ENCODE data around the gene FKBP1A. TPM values are rescaled to one million over a fixed set of nuclear protein-coding genes. Genes with fewer than 3 reads are reported as not detected.
A peak's percentile ranks its signal among the peaks of the same experiment; 100 is the strongest.

The FKBP1A gene
- total and polyA plus RNA-seq, 9 of the 15 experiments (the other 6 are each of a cell fraction or from before 2014, with no cell fraction given) = 48.8 to 502 (median 89.6) TPM

DNA sequence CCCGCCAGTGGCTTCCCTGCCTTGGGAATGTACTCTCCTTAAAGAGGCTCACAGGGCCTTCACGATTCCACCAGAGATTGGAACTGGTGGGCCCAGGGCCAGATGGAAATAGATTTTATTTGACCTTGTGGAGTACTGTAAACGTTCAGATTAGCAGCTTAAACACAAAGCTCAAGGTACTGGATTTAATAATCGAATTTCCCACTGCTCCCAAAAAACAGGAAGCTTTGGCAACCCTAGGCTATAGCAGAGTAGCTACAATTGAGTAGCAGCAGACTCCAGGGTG is 71.3 kb downstream of the FKBP1A start (continued):
- TF ChIP-seq, protein P1, sequence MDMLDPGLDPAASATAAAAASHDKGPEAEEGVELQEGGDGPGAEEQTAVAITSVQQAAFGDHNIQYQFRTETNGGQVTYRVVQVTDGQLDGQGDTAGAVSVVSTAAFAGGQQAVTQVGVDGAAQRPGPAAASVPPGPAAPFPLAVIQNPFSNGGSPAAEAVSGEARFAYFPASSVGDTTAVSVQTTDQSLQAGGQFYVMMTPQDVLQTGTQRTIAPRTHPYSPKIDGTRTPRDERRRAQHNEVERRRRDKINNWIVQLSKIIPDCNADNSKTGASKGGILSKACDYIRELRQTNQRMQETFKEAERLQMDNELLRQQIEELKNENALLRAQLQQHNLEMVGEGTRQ (CRISPR knock-in tag; IDR thresholded peaks at IDR 0.05) = no peak

GRCh38 chr20:1320902-1321653 is 71.8 kb downstream of the FKBP1A start:
- no peaks in the 10 kb centered on the region for H3K36me3 ChIP-seq (ENCODE audit: control insufficient read depth, insufficient read depth, low read length)
- peaks cover 9% of the 10 kb centered on the region for H3K79me2 ChIP-seq (ENCODE audit: control insufficient read depth, insufficient read depth, low read length)
- no peaks in the 10 kb centered on the region for H3K27me3 ChIP-seq (ENCODE audit: control insufficient read depth in 2 of 2, insufficient read depth in 2 of 2, low read length in 2 of 2)
- in situ Hi-C loops (cut with MboI) (no loop called here), intact Hi-C loops (cut with micrococcal nuclease) (loop anchor here (10.0 kb wide), 1 partner anchor 144 kb away; the partner anchor contains the start of gene NSFL1C)
- H3K4me2 ChIP-seq (ENCODE audit: insufficient read depth, low read length) = no peak overlapping the region
- no TSS peak for BruUV-seq (replicated peaks)
- no peaks in the 10 kb centered on the region for H3K9me3 ChIP-seq (replicated peaks; ENCODE audit: control insufficient read depth, insufficient read depth, low read depth, low read length)
- WGBS (ENCODE audit: insufficient coverage, low coverage, missing lambda C conversion rate) = 29% methylated on average over 12 of the region's 17 CpGs
- H2AFZ ChIP-seq (ENCODE audit: low read depth, low read length) = no peak overlapping the region
- no peak for ATAC-seq
- ChIA-PET POLR2A (no interaction called here), CTCF (ENCODE audit: low intra/inter-chr PET ratio) (no interaction called here)
- no peak overlapping the region for H3K27ac ChIP-seq (ENCODE audit: extremely low read depth, low read depth, low read length)
- no peaks in the 10 kb centered on the region for H3K9me1 ChIP-seq (ENCODE audit: control insufficient read depth, insufficient read depth, low read length)
- no peak overlapping the region for H3K9ac ChIP-seq (ENCODE audit: insufficient read depth in 1 of 2, low read depth in 2 of 2, low read length in 2 of 2)
- DNase-seq (ENCODE audit: extremely low read depth in 1 of 4, low spot score in 3 of 4) = no peak
- H3K4me1 ChIP-seq (replicated peaks in 1 of 2; ENCODE audit: control insufficient read depth in 2 of 2, insufficient read depth in 2 of 2, low read length in 2 of 2) = peaks cover 7% of the 10 kb centered on the region in 2 experiments; a peak in 4 of 5 replicates
- no peak for FAIRE-seq
- TF ChIP-seq, protein P2, sequence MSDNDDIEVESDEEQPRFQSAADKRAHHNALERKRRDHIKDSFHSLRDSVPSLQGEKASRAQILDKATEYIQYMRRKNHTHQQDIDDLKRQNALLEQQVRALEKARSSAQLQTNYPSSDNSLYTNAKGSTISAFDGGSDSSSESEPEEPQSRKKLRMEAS (CRISPR knock-in tag; IDR thresholded peaks at IDR 0.05) = 0 out of 2 replicates have a peak, but pooled peaks have one; percentile 21
- TF ChIP-seq EHMT2 (IDR thresholded peaks at IDR 0.05) (no peak), PURB (CRISPR knock-in tag; IDR thresholded peaks at IDR 0.05; ENCODE audit: low read depth) (no peak)
- TF ChIP-seq, protein P3, sequence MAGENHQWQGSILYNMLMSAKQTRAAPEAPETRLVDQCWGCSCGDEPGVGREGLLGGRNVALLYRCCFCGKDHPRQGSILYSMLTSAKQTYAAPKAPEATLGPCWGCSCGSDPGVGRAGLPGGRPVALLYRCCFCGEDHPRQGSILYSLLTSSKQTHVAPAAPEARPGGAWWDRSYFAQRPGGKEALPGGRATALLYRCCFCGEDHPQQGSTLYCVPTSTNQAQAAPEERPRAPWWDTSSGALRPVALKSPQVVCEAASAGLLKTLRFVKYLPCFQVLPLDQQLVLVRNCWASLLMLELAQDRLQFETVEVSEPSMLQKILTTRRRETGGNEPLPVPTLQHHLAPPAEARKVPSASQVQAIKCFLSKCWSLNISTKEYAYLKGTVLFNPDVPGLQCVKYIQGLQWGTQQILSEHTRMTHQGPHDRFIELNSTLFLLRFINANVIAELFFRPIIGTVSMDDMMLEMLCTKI (IDR thresholded peaks at IDR 0.05; ENCODE audit: partially characterized antibody) = no peak
- H3K4me3 ChIP-seq = no peak overlapping the region
- peaks cover 3% of the 10 kb centered on the region; the same call in 1 of the 2 replicates for H4K20me1 ChIP-seq (replicated peaks; ENCODE audit: control insufficient read depth, insufficient read depth, low read length)

Measured in K562 (cell line).